GM19467 (cell line): Measurements from ENCODE around the gene SEPTIN10.
"Not testable (repeated sequence)": the region's sequence is repeated elsewhere in the genome, so short reads cannot be mapped to it uniquely, and the experiment has no call there.

Experiments used
- ATAC-seq: cut with Tn5 transposase; IDR thresholded peaks from one replicate; pipeline ENCODE4 v1.9.1; 2021; ENCODE audit warnings: mild to moderate bottlenecking, moderate library complexity; ENCODE audit not compliant: unreplicated experiment

SEPTIN10 gene

GRCh38 chr2:109554758-109555157 lies 59.0 kb downstream of the SEPTIN10 start:
- no peak for ATAC-seq

GRCh38 chr2:109549016-109549590 lies 64.7 kb downstream of the SEPTIN10 start:
- no peak for ATAC-seq

GRCh38 chr2:109547280-109547679 lies 66.5 kb downstream of the SEPTIN10 start:
- no peak for ATAC-seq

GRCh38 chr2:109545828-109546713 lies 67.7 kb downstream of the SEPTIN10 start:
- no peak for ATAC-seq

GRCh38 chr2:109542384-109542783 lies 71.4 kb downstream of the SEPTIN10 start:
- no peak for ATAC-seq

GRCh38 chr2:109538546-109538945 lies 75.2 kb downstream of the SEPTIN10 start:
- no peak for ATAC-seq

GRCh38 chr2:109537565-109538222 lies 76.1 kb downstream of the SEPTIN10 start:
- ATAC-seq, result no peak

- ATAC-seq, result not testable (repeated sequence)
Observed at GRCh38 chr2:109536556-109536955, 77.2 kb downstream of the SEPTIN10 start.

- ATAC-seq, result no peak
Observed at GRCh38 chr2:109535217-109535946, 78.4 kb downstream of the SEPTIN10 start.

GRCh38 chr2:109533823-109534222 lies 79.9 kb downstream of the SEPTIN10 start:
- no peak for ATAC-seq

- no peak for ATAC-seq
Observed at GRCh38 chr2:109532728-109533076, 81.1 kb downstream of the SEPTIN10 start.

- no peak for ATAC-seq
Observed at GRCh38 chr2:109531896-109532727, 81.7 kb downstream of the SEPTIN10 start.

GRCh38 chr2:109531221-109531620 lies 82.5 kb downstream of the SEPTIN10 start:
- ATAC-seq, result no peak

GRCh38 chr2:109530712-109531111 lies 83.1 kb downstream of the SEPTIN10 start:
- ATAC-seq, result no peak

- ATAC-seq, result no peak
Observed at GRCh38 chr2:109529532-109530449, 84.0 kb downstream of the SEPTIN10 start.

GRCh38 chr2:109528811-109529501 lies 84.8 kb downstream of the SEPTIN10 start:
- no peak for ATAC-seq

- ATAC-seq, result no peak
Observed at GRCh38 chr2:109527846-109528705, 85.7 kb downstream of the SEPTIN10 start.

- ATAC-seq, result no peak
Observed at GRCh38 chr2:109527079-109527478, 86.7 kb downstream of the SEPTIN10 start.
